GM19239 (cell line): Measurements from ENCODE around the gene CUEDC2.

Experiments used
- DNase-seq: peaks from one replicate; pipeline ENCODE4 v3.0.0; 2011; ENCODE audit warnings: low spot score; ENCODE audit not compliant: insufficient read length
- FAIRE-seq: peaks from 2 replicates; lab custom pipeline; 2011; peaks lifted over from hg19 to GRCh38; lab: Jason Lieb, UNC

The CUEDC2 gene, protein sequence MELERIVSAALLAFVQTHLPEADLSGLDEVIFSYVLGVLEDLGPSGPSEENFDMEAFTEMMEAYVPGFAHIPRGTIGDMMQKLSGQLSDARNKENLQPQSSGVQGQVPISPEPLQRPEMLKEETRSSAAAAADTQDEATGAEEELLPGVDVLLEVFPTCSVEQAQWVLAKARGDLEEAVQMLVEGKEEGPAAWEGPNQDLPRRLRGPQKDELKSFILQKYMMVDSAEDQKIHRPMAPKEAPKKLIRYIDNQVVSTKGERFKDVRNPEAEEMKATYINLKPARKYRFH

DNA sequence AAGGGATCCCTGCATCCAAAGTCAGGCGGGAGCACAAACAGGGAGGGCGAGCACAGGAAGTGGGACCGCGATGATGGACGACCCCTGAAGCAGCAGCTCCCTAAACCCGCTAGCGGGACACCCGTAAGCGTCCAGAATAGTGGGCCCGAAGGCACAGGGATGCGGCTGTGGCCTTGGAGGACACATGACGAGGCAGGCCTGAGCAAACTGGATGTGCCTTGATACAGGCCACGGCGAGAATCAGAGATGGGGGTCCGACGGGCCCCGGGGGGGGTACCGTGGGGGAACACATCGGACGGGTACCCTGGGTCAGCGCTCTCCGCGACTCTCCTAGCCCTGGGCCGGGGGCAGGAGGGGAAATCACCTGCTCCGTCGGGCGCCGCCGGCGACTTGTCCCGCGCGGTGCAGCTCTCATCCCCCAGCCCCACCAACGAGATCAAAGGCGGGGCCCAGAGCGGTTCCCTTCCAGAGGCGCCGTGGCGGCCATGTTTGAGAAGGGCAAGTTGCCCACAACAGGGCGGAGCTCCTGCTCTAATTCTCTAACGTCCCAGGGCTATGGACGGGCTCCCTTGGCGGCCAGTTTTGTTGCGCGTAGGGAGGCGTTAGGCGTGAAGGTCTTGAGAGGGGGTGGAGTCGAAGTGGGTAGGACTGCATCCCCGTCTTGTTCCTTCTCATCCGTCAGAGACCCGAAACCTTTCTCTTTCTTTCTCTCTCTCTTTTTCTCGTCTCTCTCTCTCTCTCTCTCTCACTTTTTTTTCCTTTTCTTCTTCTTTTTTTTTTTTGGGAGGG lies at the start of gene CUEDC2:
Gene CUEDC2, minus strand, starts transcription at position 413 of the 789 bp plus-strand sequence. CDS start 7,386 bp downstream, outside the sequence.
- peak; percentile 89 for DNase-seq
- FAIRE-seq = peak; percentile 98

DNA sequence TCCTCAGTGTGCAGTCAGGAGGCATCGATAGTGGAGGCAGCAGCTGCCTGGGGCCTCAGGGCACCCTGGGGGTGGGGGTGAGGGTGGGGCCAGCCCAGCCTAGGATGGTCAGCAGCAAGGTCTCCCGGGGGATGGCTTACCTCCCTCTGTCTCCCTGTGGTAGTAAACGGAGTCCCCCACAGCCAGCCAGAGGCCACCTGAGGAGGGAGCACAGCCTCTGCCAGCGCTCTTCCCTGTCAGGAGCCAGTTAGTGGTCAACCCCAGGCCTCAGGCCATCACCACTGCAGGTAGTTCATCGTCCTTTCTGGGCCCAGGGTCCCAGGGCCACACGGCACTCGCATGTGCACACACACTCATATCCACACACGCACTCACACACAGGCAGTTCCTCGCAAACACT lies 48.0 kb upstream of the CUEDC2 start:
- FAIRE-seq (no peak), DNase-seq (no peak)

DNA sequence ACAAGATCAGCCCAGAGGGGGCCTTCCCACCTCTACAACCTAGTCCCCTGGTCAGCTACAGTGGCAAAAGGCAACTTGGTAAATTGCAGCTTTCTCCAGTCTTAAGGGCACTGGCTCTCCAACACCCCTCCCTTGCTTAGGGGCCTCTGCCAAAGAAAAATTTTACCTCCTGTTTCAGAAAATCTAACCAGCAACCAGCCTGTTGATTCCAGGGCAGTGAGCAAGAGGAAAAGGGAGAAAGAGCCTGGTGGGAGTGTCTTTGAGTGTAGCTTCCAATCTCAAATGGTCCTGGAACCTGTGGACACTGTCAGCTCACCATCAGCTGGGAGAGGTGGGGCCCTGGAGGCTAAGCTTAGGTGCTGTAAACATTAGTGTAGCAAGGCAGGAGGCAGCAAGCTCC lies 47.3 kb upstream of the CUEDC2 start:
- DNase-seq (no peak), FAIRE-seq (no peak)

DNA sequence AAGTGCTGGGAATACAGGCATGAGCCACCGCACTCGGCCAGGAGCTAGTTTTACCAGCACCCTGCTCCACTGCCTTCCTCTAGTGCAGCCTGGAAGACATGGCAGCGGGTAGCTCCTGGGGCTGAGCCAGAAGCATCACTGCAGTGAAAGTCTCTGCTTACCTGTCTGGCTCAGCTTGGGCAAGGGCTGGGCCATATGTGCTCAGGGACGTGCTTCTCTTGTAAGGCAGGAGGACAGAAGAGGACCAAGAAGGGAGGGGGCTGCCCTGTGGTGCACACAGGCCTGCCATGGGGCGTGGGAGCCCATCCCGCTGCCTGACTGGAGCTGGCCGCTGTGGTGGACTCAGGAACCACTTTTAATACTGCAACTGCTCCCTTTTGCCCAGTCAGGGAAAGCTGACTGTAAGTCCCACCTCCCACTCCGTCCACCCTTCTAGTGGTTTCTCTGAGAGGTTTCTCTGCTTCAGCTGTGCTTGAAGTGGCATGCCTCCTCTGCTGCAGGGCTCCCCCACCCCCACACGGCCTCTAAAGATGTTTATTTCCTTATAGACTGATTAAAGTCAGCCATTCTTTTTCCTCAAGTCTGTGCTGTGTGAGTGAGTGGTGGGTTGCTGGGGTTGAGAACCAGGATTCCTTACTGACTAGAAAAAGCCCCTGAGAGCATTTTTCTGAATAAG lies 44.2 kb upstream of the CUEDC2 start:
- FAIRE-seq (no peak), DNase-seq (no peak)

DNA sequence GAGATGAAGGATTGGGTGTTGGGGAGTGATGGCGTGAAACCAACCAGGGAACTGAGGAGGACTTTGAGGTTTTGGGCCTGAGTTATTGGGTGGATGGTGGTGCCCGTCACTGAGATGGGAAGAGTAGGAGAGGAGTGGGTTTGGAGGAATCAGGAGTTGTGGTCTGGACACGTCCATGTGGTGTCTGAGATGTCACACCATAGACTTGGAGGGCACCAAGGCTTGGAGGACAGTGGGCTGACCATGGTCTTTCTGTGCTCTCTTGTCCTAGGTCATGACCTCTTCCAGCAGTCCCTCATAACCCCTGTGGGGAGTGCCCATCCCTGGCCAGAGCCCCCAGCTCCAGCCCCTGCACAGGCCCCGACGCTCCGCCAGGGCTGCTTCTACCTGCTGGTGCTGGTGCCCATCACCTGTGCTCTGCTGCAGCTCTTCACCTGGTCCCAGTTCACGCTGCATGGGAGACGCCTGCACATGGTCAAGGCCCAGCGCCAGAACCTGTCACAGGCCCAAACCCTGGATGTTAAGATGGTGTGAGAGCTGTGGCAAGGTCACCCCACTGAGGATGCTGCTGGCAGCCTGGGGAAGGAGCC lies 43.2 kb upstream of the CUEDC2 start:
- DNase-seq (no peak), FAIRE-seq (no peak)

DNA sequence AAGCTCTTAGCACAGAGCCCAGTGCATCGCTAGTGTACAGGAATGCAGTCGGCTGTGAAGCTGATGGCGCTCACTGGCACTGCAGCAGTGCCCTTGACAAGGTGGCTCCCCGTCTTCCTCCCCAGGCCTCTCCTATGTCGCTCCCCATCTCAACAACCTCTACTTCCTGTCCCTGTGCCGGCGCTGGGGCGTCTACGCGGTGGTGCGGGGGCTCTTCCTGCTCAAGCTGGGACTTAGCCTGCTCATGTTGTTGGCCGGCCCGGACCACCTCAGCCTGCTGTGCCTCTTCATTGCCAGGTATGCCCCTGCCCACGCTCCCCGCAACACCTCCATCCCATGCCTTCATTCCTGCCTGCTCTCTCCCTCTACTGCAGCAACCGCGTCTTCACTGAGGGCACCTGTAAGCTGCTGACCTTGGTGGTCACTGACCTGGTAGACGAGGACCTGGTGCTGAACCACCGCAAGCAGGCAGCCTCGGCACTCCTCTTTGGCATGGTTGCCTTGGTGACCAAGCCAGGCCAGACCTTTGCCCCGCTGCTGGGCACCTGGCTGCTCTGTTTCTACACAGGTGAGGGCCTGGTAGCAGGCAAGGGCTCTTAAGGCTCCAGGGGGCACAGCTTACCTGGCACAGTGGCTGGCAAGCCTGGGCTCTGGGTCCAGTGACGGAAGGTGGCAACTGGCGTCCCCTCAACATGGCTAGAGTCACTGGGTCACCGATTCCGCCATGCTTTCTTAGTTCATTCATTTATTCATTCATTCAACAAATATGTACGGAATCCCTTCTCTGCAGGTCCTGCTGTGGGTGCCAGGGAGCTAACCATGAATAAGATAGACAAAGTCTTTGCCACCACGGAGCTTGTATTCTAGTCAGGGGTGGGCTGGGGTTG lies 41.3 kb upstream of the CUEDC2 start:
- DNase-seq = no peak
- FAIRE-seq = no peak

DNA sequence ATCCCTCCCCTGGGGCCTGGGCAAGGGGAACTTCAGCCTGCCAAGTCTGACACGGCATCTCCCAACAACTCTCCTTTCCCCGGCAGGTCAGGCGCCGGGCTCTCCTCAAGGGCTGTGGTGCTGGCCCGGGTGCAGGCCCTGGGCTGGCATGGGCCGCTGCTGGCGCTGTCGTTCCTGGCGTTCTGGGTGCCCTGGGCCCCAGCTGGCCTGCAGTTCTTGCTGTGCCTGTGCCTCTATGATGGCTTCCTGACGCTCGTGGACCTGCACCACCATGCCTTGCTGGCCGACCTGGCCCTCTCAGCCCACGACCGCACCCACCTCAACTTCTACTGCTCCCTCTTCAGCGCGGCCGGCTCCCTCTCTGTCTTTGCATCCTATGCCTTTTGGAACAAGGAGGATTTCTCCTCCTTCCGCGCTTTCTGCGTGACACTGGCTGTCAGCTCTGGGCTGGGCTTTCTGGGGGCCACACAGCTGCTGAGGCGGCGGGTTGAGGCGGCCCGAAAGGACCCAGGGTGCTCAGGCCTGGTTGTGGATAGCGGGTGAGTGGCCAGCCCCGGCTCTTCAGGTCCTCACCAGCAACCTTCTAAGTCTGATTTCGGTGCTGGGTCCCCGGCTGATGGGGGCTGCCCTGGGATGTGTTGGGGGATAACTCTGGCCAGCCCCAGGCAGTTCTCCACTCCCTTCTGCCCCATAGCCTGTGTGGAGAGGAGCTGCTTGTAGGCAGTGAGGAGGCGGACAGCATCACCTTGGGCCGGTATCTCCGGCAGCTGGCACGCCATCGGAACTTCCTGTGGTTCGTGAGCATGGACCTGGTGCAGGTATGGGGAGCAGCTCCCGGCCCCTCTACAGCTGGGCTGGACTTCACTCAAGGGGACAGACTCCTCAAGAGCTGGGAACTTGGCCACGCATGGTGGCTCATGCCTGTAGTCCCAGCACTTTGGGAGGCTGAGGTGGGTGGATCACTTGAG lies 38.5 kb upstream of the CUEDC2 start:
- FAIRE-seq = no peak

DNA sequence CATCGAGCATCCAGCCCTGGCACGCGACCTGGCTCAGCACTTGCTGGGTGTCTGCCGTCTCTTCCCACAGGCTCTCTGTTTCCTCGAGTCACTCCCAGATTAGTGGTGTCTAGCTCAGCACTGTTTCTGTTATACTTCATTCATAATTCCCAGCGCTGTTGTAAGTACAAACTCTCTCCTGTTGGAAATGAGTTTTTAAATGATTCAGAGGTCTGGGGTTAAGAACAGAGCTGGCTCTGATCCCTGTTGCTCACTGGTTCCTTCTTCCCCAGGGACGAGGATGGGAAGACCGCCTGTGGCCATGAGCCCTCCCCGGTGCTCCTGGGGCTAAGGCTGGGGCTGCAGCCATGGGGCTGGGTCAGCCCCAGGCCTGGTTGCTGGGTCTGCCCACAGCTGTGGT lies 36.3 kb upstream of the CUEDC2 start:
- no peak for FAIRE-seq
- no peak for DNase-seq

More for the DNA sequence above, 38.5 kb upstream of the CUEDC2 start:
- no peak for DNase-seq

DNA sequence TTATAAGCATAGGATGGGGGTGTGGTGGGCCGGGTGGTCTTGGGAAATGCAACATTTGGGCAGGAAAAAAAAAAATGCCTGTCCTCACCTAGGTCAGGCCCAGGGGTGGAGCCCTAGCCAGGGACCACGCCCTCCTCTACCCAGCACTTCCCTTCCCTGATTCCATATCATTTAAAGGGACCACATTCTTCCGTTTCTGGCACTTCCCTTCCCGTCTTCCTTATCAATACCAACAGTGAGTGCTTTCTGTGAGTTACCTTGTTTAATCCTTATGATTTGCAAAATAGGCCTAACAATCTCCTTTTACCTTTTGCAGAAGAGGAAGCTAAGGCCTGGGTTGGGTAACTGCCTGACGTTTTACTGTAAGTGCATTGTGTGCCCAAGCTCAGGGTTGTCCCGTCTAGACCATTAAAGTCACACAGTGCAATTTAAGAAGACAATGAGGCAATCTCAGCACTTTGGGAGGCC lies 35.6 kb upstream of the CUEDC2 start:
- no peak for DNase-seq
- no peak for FAIRE-seq

DNA sequence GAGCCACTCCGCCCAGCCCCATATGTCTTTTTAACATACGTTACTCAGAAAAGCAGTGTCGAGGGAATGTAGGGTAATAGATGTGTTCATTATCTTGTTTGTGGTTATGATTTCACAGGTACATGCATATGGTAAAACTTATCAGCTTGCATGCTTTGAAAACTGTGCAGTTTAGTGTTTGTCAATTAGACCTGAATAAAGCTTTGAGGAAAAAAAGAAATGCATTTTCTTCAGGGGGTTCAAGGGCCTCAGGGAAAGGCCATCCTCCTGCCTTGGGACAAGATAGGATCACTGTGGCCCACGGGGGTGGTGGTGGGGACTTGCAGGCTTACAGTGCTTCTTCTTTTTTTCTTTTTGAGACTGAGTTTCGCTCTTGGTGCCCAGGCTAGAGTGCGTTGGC lies 34.9 kb upstream of the CUEDC2 start:
- FAIRE-seq (no peak), DNase-seq (no peak)

DNA sequence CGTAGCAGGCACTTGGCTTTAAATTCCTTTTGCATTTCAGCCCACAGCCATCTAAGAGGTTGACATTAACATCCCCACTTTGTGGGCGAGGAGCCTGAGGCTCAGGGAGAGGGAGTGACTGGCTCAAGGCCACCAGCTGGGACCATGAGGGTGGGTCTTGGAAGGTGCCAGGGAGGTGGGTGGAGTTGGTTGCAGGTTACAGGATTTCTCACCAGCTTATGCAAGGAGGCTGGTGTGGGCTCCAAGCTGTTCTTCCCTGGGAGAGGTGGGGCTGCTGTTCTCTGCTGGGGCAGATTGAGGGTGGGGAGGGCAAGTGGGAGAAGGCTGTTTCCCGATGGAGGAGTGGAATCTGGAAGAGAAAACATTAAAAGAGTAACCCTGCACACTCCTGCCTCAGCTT lies 33.1 kb upstream of the CUEDC2 start:
- DNase-seq = no peak
- no peak for FAIRE-seq

DNA sequence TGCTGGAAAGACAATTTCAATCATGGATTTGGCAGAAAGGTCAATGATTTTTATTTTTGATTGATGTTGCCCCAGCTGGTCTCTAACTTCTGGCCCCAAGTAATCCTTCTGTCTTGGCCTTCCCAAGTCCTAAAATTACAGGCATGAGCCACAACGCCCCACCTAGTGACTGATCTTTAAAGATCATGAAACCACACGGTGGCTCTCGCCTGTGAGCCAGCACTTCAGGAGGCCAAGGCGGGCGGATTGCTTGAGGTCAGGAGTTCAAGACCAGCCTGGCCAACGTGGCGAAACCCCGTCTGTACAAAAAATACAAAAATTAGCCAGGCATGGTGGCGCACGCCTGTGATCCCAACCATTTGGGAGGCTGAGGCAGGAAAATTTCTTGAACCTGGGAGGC lies 31.6 kb upstream of the CUEDC2 start:
- DNase-seq (no peak), FAIRE-seq (no peak)

DNA sequence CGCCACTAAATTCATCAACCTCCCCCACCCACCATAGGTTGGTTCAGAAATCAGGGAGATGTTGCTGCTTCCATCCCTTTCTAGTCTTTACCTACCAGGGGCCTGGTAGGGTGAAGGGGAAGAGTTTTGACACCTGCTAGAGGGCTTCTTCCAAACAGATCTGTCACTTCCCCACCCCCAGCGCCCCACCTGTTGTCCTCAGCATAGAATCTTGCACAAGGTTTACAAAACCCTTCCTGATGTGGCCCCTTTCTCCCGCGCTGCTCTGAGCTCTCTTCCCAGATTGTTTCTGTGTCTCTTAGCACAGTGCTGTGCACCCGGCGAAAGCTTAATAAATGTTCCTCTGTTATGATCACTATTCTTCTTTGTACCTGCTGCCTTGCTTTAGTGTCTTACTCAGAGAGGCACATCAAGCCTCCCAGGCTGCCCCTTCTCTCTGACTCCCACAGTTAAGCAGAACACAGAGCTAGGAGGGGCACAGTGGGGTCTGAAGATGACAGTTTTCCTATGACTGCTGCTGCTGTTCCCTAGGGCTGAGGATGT lies 30.2 kb upstream of the CUEDC2 start:
- FAIRE-seq = no peak
- DNase-seq = no peak

DNA sequence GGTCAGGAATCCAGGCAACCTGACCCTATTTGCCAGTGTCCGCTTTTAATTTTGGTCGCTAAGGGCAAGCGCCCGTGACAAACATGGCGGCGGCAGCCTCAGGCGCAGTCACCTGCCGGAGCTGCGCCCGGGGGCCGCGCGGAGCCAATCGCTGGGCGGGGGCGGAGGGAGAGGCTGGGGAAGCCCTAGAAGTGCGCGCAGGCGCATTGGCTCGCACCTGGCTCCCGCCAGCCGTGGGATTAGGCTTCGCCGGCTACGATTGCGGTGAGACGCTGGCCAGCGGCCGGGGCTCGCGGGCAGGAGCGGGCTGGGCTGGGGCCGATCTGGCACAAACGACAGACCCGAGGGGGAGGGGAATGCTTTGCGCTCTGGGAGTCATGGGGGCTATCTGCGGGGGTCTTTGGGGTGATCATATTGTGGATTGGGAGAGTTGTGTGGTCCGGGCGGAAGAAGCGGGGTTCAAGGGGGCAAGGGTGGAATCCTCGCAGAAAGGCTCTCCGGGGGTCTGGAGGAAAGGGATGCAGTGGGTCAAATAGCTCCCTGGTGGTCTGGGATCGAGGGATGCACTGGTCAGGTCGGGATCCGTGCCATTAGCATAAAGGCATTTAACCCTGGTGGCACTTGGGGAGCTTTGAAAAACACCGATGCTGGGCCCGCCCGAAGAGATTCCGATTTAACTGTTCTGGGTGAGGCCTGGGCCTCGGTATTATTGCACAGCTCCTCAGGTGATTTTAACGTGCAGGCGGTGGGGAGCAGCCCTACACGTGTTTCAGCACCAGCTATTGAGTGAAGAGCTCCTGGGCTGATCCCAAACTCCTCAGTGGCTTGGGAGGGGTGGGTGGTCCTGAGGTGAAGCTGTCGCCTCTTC lies 29.0 kb upstream of the CUEDC2 start:
- FAIRE-seq (peak; percentile 65), DNase-seq (peak; percentile 98)

DNA sequence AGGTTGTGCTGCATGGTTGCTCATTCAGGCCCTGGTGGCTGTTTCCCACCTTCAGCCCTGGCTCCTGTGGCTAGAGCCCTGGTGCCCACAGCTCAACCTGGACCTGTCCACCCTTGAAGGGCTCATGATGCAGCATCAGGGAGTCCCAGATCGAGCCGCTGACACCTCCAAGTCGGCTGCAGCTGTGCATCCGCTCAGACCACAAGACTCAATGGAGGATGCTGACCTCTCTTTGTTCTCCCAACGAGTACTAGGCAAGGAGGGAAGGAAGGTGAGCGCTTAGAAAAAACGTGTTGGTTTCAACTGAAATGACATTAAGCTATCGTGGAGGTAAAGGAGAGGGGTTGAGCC lies 28.4 kb upstream of the CUEDC2 start:
- FAIRE-seq (no peak), DNase-seq (no peak)

DNA sequence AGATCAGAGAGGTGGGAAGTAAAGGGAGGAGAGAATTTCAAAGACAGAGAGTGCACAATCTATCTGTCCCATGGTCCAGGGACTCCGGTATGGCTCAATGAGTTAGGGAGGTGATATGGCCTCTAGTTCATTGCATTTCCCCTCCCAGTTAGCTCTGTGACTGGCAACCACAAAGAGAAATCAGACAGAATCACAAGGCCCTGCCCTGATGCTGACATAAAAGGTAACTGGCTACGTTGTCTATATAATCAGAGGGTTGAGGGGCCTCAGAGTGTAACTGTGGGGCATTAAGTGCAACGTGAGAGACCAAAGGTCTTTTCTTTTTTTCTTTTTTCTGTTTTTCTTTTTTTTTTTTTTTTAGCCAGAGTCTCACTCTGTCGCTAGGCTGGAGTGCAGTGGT lies 26.3 kb upstream of the CUEDC2 start:
- no peak for FAIRE-seq
- DNase-seq = no peak

DNA sequence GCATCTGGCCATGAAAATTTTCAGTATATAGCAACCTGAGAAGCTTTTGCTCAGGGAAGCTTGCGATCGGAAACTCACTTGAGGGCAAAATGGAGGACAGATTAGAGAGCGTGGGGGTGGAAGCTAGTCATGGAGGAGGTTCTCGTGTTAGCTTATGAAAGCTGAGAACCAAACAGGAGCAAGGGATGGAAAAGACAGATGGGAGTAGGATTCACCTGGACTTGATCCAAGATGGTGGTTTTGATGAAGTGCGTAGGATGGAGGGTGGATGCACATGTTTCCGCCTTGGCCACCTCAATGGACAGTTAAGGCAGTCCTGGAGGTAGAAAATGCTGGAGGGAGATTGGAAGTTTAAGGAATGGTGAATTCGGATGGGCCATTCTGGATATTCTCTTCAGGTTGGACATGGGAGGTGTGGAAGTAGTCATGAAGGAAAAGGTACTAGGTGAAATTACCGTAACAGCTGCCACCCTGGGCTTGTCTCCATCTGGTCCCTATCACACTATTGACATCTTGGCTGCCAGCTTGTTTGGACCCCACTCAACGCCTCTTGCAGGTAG lies 25.3 kb upstream of the CUEDC2 start:
- FAIRE-seq = no peak
- no peak for DNase-seq
